NCI-H226 (cell line): ENCODE results near the gene SYCP2L.
"Not testable (repeated sequence)": the region's sequence is repeated elsewhere in the genome, so short reads cannot be mapped to it uniquely, and the experiment has no call there.

Experiments
- DNase-seq: peaks from one replicate; pipeline ENCODE4 v3.0.0-alpha.2; 2015

Gene SYCP2L

DNA sequence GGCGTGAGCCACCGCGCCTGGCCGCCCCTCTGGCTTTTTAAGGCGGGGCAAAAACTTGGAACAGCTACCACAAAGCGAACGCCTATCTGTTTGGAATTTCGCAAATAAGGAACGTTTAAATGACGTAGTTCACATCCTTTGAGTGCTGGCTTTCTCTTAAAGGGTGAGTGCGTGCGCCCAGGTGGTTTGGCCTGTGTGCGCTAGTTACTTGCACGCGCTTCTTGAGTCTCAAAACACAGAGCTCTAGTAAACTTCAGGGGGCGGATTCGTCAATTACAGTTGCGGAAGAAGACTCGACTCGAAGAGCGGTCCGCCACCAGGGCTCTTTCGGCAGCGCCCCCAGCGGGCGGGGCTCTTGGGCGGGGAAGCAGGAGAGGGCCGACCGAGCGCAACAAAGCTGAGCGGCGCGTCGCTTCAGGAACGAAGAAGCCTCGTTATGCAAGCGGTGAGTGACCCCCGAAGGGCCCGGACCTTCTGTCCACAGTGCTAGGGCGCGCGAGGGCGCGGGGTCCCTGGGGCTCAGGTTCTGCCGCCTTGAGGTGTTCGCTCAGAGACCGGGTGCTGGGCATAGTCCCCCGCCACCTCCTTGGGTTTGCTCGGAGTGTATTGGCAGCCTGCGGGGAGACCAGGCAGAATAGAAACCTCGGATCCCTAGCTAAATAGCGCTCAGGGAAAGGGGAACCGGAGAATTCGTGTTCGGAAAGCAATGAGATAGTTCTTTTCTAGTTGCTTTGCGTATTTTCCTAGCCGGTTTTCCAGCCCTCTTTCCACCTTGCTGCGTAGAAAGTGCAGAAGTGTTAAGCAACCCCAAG is at the start of gene SYCP2L:
TSS of gene SYCP2L (plus strand) at position 362 of the 812 bp plus-strand sequence. CDS start at position 437, 75 bp downstream.
- peak; percentile 82 for DNase-seq

DNA sequence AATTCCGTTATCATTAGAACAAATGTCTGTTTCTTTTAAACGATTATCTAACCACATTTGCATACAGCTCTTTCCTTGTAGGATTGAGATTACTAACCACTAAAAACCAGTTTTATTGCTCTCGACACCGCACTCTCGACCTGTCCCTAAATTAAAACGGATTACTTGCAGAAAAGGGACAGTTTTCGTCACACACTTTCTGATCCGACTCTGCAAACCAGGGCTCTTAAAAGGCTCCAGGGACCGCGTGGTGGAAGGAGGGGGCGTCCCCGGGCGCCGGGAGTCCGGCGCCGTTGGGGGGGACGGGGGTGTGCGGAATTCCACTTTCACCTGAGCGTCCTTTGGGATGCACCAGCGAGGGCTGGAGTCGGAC is 49.2 kb upstream of the SYCP2L start:
- DNase-seq, result no peak

DNA sequence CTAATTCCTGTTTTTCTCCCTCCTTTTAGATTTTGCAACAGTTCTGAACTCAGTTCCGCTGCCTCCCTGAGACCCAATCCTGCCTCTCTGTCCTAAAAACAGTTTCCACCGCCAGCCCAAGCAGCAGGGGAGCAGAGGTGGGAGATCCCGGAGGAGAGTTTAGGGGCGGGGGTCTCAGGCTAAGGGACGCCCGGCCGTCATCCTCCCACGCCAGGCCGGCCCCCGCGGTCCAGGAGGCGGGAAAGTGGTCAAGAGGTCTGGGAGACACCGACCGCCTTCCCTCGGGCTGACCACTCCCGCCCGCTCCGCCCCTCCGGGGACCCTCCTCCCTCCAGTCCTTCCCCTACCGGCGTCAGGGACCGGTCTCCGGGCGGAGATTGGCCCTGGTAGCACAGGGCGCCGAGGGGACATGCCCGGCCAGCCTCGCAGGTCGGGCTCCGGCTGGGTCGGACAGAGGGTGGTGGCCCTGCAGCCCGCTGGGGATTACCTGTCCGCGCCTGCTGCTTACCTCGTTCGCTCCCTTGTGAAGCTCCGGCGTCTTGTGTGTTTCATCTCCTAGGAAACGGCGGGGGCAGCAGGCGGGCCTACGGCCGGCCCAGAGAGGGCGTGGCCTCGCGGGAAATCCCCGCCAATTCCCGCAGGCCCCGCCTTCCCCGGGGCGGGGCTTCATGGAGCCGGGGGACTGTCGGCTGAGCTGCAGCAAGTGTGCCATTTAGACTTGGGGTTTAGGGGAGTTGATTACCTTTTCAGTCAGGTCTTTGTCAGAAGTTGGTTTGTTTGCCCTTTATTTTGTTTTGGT is 48.7 kb upstream of the SYCP2L start, which contains the start of gene MAK:
TSS of gene MAK (minus strand) at position 545 of the 799 bp plus-strand sequence. CDS start 7,891 bp downstream, outside the sequence.
- peak; percentile 88 for DNase-seq

DNA sequence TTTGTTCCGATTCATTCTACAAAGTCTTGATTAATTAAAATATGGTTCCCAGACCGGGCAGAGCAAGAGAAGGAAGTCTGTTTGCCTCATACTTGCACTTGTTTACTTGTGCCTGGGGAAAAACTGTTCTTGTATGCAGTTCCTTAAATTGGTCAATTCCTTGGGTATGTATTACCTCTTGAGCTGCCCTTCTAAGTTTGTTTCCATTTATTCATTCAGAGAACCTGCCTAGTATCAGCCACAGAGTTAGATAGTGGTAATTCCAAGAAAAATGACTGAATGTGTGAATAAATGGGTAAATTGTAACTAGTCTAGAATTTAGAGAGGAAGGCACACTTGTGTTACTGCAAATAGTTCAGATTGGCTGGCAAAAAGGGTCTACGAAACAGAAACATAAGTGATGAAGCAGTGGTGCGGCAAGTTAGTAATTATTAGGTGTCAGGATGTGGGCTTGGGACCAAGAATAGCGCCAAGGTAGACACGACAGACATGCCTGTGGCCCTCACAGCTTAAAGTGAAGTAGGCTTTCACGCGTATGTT is 48.0 kb upstream of the SYCP2L start:
- DNase-seq, result no peak

DNA sequence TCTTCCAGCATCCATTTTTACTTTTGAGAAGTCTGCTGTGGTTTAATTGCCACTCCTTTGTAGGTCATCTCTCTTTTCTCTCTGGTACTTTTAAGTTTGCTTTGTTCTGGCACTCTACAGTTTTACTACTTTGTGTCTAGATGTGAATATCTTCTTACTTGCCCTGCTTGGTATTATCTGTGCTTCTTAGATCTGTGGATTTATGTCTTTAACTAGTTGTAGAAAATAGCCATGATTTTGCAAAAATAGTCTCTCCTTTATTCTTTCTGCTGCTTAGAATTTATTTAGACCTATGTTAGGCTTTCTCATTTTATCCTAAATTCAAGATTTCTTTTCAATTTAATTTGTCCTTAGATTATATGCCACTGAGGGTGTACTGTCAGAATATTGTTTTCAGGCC is 43.3 kb upstream of the SYCP2L start:
- no peak for DNase-seq

DNA sequence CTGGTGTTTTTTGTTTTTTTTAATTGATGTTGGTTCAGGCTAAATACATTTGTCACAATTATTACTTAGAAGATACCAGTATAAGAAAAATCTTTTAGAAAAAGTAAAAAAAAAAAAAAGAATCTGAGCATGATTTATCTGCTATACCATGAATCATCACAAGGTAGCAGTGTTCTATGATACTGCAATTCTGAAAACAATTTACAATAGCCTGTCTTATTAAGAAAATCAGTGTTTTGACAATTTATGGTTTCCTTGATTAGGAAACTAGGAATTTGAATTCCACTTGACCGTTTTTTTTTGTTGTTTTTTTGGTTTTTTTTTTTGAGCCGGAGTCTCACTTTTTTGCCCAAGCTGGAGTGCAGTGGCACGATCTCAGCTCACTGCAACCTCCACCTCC is 39.2 kb upstream of the SYCP2L start:
- DNase-seq, result no peak

DNA sequence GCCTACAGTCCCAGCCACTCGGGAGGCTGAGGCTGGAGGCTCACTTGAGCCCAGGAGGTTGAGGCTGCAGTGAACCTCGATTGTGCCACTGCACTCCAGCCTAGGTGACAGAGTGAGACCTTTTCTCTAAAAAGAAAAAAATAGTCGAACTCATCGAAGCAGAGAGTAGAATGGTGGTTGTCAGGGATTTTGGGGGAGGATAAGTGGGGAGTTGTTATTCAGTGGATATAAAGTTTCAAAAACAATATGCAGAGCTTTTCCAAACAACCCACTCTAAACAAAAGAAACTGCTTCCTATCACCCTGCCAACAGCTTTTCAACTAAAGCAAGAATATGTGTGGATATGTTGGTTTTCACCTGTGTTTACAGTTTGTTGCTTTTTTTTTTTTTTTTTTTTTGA is 37.0 kb upstream of the SYCP2L start:
- no peak for DNase-seq

DNA sequence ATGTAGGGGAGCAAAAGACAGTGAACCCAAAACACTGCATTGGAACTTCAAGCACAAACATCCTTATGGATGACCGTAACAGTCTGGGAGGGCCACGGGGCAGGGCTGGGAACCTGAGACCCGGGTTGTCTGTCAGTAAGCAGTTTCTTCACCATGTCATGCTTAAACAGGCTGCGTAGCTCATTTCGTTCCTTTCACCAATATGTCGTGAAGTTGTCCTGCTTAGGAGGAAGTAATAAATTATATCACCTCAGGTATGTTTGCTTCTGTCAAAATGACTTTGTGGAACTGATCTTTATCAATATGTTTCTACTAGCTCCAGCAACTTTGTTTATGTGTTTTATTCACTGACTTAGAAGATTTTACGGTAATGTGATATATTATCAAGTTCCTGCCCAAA is 36.1 kb upstream of the SYCP2L start:
- DNase-seq, result no peak

DNA sequence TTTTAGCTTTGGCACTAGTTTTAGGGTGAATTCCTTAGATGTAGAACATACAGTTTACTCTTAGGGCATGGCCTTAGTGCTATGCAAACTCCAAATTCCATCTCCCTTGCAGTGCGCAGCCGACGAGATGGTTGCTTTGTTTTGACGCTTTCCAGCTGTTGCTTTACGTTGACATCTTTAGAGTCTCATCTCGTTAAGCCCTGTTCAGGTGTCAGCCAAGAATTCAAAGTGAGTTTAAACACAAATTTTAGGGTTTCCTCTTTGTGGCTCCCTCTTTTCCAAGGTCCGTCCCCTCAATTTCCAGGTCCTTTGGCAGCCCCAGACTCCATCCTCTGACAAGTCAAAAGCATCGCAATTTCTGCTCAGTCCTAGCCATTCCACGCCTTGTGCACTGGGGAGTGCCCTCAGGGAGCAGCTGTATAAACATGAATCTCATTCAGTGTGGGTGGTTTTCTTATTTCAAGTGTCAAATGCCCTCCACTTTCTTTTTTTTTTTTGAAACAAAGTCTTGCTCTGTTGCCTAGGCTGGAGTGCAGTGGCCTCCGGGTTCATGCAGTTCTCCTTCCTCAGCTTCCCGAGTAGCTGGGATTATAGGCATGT is 34.4 kb upstream of the SYCP2L start:
- DNase-seq, result no peak

DNA sequence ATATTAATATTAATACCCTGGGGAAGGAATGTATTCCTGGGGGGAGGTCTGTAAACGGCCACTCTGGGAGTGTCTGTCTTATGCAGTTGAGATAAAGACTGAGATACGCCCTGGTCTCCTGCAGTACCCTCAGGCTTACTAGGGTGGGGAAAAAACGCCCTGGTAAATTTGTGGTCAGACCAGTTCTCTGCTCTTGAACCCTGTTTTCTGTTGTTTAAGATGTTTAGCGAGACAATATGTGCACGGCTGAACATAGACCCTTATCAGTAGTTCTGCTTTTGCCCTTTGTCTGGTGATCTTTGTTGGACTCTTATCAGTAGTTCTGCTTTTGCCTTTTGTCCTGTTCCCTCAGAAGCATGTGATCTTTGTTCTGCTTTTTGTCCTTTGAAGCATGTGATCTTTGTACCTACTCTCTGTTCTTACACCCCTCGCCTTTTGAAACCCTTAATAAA is 33.0 kb upstream of the SYCP2L start:
- DNase-seq, result not testable (repeated sequence)

DNA sequence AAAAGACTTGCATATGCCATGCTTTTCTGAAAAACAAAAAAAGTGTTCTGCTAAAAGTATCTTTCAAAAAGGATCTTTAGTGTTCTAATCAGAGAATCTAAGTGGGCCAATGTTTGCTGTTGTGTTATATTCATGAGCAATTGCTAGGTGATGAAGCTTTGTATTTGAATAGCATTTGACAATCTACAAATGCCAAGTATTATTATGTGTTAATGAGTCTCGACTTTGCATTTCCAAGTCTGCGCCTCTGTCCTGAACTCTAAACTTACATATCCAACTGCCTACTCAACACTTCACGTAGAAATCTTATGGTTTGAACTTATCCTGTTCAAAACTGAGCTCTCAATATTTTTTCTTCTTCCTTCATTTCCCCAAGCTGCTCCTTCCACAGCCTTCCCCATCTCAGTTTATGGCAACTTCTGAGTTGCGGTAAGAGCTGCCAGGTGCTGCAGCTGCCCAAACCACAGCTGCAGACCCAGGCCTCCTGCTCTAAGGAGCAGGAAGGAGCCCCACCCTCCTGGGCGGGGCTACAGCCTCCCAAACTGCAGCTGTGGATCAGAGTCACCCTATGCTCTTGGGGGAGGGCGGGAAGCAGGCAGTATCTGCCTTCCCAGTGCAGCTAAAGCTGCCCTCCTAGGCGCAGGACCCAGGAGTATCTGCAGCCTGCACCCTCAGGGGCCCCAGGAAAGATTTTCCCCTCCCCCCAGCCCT is 31.8 kb upstream of the SYCP2L start:
- no peak for DNase-seq

DNA sequence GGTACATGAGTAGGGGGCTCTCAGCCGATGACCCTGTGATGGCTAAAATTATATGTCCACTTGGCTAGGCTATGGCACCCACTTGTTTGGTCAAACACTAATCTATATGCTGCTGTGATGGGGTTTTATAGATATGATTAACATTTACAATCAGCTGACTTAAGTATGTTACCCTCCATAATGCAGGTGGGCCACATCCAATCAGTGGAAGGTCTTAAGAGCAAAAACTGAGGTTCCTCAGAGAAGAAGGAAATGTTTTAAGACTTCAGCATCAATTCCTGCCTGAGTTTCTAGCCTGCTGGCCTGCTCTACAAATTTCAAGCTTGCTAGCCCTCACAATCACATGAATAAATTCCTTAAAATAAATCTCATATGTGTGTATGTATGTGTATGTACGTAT is 29.6 kb upstream of the SYCP2L start:
- no peak for DNase-seq

DNA sequence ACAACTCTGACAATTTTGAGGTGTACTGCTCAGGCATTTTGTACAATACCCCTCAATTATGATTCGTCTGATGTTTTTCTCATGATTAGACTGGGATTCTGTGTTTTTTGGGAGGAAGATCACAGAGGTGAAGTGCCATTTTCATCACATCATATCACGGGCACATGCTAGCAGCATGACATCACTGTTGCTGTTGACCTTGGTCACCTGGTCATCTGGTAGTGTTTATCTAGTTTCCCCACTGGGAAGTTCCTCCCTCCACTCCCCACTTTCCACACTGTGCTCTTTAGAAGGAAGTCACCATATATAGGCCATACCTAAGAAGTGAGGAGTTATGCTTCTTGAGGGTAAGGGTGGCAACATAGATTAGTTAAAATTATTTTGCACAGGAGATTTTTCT is 25.8 kb upstream of the SYCP2L start:
- peak; percentile 51 for DNase-seq

DNA sequence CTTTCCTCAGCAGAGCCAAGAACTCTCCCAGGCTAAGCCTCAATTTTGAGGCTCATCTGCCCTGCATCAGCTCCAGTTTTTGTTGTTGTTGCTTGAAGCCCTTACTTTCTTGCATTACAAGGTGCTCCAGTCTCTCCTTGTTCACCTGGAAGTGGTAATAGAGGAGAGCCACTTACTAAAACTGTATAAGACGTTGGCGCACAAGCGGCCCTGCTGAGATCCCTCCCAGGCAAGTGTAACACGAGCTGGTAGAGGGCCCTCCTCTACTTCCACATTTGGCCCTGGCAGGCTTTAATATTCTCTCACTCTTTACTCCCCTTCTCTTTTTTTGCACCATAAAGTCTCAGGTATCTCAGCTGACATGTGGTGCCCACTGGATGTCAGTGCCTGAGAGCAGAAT is 24.5 kb upstream of the SYCP2L start:
- no peak for DNase-seq

DNA sequence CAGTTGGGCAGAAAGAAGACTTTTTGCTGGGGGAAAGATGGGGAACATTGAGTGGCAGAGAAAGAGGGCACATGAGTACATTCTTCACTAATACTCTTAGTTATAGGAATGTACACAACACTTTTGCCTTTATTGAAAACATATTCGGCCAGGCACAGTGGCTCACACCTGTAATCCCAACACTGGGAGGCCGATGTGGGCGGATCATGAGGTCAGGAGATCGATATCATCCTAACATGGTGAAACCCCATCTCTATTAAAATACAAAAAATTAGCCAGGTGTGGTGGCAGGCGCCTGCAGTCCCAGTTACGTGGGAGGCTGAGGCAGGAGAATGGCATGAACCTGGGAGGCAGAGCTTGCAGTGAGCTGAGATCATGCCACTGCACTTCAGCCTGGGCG is 23.8 kb upstream of the SYCP2L start:
- not testable (repeated sequence) for DNase-seq

DNA sequence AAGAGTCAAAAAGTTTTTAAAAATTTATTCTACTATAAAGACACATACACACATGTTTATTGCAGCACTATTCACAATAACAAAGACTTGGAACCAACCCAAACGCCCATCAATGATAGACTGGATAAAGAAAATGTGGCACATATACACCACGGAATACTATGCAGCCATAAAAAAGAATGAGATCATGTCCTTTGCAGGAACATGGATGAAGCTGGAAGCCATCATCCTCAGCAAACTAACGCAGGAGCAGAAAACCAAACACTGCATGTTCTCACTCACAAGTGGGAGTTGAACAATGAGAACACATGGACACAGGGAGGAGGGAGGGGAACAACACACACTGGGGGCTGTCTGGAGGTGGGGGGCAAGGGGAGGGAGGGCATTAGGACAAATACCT is 20.1 kb upstream of the SYCP2L start:
- not testable (repeated sequence) for DNase-seq

DNA sequence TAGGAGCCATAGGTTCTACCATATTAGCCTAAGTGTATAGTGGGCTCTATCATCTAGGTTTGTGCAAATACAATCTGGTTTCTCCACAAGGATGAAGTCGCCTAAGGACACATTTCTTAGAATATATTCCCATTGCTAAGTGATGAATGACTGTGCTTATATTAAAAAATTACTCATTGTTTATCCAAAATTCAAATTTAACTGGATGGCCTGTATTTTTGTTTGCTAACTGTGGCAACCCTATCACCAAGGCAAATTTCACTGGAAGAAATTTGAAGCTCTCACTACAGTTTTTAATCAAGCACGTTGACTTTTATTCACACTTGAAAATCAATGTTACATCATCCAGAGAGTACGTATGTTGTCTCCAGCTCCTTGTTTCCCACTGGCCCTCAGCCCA is 18.9 kb upstream of the SYCP2L start:
- DNase-seq, result no peak

DNA sequence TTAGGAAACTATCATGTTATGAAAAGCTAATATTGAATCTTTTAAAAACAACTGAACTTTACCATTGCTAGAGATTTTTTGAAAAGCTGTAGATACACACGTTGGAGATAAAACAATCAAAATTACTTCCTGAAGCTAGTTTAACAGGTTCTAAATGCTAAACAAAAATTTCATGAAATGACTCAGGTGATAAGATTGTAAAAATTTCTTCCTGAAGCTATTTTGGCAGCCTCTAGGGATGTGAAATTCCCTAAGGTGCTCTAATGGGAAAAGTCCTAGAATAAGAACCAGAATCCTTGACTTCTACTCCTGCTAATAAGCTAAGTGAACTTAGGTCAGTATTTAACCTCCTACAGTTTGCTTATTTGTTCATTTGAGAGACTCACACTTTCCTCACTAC is 13.5 kb upstream of the SYCP2L start:
- peak; percentile 50 for DNase-seq

DNA sequence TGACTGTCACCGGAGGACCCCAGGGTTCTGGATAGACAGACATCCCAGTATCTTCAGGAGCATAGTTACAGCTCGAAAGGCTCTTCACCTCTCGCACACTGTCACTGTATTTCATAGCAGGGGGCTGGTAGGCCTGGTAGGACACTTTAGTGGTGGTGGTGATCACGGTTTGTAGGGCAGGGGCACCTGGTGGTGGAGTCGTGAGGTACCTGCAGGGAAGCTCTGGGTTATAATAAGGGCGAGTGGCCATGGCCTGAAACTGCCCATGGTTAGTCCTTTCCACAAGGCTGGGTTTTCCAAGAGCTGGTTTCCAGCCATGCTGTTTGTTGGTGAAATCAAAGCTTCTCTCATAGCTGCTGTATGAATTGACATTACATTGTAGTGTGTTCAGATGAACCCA is 12.6 kb upstream of the SYCP2L start:
- DNase-seq, result no peak

DNA sequence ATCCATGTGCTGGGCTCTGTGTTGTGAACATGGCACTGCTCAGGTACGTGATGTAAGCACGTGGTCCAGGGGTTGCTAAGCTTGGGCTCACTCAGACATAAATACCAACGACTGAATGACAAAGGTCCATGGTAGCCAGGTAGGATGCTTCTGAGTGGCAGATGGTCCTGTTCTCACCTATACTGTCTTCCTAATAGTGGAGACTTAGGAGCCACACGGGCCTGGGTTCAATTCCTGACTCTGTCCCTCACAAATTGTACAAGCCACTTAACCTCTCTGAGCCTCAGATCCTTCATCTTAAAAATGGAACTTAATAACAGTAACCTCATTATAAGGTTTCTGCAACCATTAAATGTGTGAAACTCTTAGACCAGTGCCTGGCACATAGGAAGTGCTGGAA is 11.8 kb upstream of the SYCP2L start:
- no peak for DNase-seq

DNA sequence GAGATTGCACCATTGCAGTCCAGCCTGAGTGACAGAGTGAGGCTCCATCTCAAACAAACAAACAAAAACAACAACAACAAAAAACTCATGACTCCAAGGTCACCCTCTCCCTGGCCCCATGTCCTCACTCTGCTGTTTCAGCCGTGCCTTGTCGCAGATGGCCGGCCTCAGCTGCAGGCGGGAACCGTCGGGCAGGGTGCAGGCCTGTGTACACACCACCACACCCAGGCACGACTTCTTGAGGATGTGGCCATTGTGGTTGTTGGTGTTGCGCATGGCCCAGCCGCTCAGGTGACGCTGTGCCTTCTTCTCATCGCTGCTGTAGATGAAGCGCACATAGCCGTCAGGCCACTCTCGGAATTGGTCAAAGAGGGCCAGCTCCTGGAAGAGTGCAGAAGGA is 9.8 kb upstream of the SYCP2L start:
- DNase-seq, result no peak

DNA sequence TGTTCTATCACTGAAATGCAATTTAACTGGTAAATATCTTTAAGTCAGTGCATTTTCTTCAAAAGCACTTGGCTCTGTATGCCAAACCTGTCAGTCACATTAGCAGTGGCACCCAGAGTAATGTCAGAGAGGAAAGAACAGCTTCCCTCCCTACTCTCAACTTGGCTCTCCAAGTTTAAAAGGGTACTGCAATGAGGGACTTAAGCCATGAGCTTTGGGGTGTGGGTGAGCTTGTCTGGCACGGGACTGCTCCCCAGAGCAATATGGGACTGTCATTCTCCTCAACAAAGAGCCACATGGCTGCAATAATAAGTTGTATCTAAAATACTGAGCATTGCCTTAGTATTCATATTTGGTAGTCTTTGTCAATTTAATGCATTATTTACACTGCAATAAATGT is 9.0 kb upstream of the SYCP2L start:
- DNase-seq, result no peak

DNA sequence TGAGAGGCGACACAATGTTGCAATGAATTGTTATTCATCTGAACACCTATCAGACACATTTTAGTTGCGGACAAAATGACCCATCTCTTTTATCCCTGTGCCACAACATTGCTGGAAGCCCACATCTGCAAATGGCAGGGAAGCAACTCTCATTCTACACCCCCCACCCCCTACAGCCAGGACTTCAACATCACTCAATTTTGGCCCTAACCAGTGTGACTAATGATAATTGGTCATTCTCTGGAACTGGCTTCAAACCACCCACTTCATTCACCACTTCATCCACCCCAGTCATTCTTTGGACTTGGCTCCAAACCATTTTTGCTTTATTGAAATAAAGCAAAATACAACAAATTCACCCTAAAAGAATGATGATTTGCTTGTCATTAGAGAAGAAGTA is 6.5 kb upstream of the SYCP2L start:
- DNase-seq, result no peak
